Measurements from ENCODE around the gene ECI1.

ECI1 gene

DNA sequence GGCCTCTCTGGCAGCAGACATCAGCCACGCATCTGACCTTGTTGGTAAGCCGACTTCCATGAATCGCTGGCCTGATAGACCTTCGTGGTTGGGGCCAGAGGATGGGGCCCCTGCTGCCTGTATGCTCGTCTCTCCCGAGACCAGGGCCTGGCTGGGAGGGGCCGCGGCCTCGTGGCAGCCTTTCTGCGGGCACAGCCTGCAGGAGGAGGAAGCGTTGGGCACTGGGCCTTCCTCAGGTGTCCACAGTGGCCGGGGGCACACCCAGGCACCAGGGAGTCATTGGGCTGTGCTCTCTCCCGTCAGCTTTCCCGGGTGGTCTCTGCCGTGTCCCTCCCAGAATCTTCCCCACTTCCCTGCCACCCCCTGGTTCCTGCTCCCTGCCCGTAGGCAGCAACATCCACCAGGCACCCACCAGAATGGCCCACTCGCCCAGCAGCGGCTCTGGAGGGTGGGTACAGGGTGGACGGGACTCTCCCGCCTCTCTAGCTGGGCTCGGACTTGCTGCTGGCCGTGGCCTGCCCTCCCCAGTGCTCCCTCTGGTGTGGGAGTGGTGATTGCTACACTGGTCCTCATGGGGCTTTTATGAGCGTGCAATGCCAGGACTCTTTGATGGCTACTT lies 21.6 kb downstream of the ECI1 start:
- H3K36me3 ChIP-seq (ENCODE audit: insufficient read depth, low read length): no peaks in the 10 kb centered on the region; the same call in 1 of the 2 replicates
- TF ChIP-seq, protein P1, sequence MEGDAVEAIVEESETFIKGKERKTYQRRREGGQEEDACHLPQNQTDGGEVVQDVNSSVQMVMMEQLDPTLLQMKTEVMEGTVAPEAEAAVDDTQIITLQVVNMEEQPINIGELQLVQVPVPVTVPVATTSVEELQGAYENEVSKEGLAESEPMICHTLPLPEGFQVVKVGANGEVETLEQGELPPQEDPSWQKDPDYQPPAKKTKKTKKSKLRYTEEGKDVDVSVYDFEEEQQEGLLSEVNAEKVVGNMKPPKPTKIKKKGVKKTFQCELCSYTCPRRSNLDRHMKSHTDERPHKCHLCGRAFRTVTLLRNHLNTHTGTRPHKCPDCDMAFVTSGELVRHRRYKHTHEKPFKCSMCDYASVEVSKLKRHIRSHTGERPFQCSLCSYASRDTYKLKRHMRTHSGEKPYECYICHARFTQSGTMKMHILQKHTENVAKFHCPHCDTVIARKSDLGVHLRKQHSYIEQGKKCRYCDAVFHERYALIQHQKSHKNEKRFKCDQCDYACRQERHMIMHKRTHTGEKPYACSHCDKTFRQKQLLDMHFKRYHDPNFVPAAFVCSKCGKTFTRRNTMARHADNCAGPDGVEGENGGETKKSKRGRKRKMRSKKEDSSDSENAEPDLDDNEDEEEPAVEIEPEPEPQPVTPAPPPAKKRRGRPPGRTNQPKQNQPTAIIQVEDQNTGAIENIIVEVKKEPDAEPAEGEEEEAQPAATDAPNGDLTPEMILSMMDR (conservative IDR thresholded peaks at IDR 0.05; ENCODE audit: low read length): no peak
- TF ChIP-seq EZH2phosphoT487 (IDR thresholded peaks at IDR 0.05; ENCODE audit: borderline replicate concordance): no peak

DNA sequence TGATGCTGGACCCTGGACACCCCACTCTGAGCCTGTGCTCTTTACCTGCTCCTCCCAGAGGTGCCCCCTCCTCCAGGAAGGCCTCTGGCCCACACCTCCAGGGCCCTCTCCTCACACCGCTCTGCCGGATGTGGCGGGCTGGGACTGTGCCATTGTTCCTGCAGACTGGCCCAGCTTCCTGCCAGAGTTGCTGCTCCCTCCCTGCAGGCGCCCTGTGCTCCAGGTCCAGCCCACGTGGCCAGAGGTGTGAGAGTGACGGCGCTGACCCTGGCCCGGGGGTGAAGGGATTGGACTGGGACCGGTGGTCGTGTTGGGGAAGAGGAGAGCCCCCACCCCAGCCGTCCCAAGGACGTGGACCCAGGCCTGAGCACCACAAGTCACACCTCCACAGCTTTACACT lies 22.3 kb downstream of the ECI1 start:
- Histone ChIP-seq H3K9me2 (replicated peaks; ENCODE audit: low read depth, low read length) (no peaks in the 10 kb centered on the region), H3K9me3 (ENCODE audit: insufficient read depth, low read depth, low read length) (no peaks in the 10 kb centered on the region), H2AFZ (ENCODE audit: low read length) (no peak overlapping the region), H3K79me2 (ENCODE audit: insufficient read depth, low read length) (peaks cover 34% of the 10 kb centered on the region), H3K36me3 (ENCODE audit: insufficient read depth, low read length) (no peaks in the 10 kb centered on the region; the same call in 1 of the 2 replicates), H4K20me1 (ENCODE audit: insufficient read depth, low read length, poor library complexity, severe bottlenecking) (peaks cover 2% of the 10 kb centered on the region), H3F3A (ENCODE audit: low read depth) (no peaks in the 10 kb centered on the region), H3K4me2 (ENCODE audit: low read depth, low read length, poor library complexity, severe bottlenecking) (no peak overlapping the region), H3K27me3 (ENCODE audit: insufficient read depth, low read length, poor library complexity, severe bottlenecking) (no peaks in the 10 kb centered on the region), H3K4me1 (ENCODE audit: insufficient read depth, low read length, poor library complexity, severe bottlenecking) (no peaks in the 10 kb centered on the region), H3K4me3 (ENCODE audit: low read length, poor library complexity, severe bottlenecking) (no peak overlapping the region), H3K9ac (ENCODE audit: low read depth, low read length, poor library complexity, severe bottlenecking) (no peak overlapping the region)
- TF ChIP-seq EZH2phosphoT487 (IDR thresholded peaks at IDR 0.05; ENCODE audit: borderline replicate concordance): no peak
- TF ChIP-seq, protein P1 (conservative IDR thresholded peaks at IDR 0.05; ENCODE audit: low read length): no peak

More for the DNA sequence above, 21.6 kb downstream of the ECI1 start:
- Histone ChIP-seq H3F3A (ENCODE audit: low read depth) (no peaks in the 10 kb centered on the region), H3K4me2 (ENCODE audit: low read depth, low read length, poor library complexity, severe bottlenecking) (no peak overlapping the region), H3K9ac (ENCODE audit: low read depth, low read length, poor library complexity, severe bottlenecking) (no peak overlapping the region), H3K9me3 (ENCODE audit: insufficient read depth, low read depth, low read length) (no peaks in the 10 kb centered on the region), H3K9me2 (replicated peaks; ENCODE audit: low read depth, low read length) (no peaks in the 10 kb centered on the region), H4K20me1 (ENCODE audit: insufficient read depth, low read length, poor library complexity, severe bottlenecking) (no peaks in the 10 kb centered on the region), H3K79me2 (ENCODE audit: insufficient read depth, low read length) (peaks cover 27% of the 10 kb centered on the region; the same call in 1 of the 2 replicates), H2AFZ (ENCODE audit: low read length) (no peak overlapping the region), H3K4me3 (ENCODE audit: low read length, poor library complexity, severe bottlenecking) (no peak overlapping the region), H3K4me1 (ENCODE audit: insufficient read depth, low read length, poor library complexity, severe bottlenecking) (no peaks in the 10 kb centered on the region), H3K27me3 (ENCODE audit: insufficient read depth, low read length, poor library complexity, severe bottlenecking) (no peaks in the 10 kb centered on the region)

DNA sequence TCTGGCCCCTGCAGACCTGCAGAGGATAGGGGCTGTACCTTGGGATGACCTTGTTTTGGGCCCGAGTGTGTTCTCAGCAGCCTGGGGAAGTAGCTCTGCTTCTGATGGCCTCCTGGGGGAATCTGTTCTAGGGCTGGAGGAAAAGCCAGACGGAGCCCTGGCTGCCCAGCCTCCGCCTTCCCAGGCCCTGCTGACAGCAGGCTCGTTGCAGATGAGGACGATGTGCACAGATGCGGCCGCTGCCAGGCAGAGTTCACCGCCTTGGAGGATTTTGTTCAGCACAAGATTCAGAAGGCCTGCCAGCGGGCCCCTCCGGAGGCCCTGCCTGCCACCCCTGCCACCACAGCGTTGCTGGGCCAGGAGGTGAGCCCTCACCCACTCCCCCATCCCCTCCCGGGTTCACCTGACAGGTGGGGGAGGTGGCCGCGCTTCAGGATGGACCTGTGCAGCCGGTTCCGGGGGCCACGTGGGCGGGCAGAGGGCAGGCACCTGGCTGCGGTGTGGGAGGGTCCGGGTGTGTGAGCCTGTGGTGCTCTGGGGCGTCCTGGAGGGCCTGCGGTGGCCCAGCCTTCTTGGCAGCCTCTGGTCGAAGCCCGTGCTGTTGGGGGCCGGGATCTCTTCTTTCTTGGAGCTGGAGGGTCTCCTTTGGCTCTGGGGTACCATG lies 23.1 kb downstream of the ECI1 start:
- Histone ChIP-seq H4K20me1 (ENCODE audit: insufficient read depth, low read length, poor library complexity, severe bottlenecking) (peaks cover 3% of the 10 kb centered on the region), H3K9me2 (replicated peaks; ENCODE audit: low read depth, low read length) (no peaks in the 10 kb centered on the region), H3K4me1 (ENCODE audit: insufficient read depth, low read length, poor library complexity, severe bottlenecking) (no peaks in the 10 kb centered on the region), H3K9ac (ENCODE audit: low read depth, low read length, poor library complexity, severe bottlenecking) (no peak overlapping the region), H3K4me3 (ENCODE audit: low read length, poor library complexity, severe bottlenecking) (no peak overlapping the region), H3K36me3 (ENCODE audit: insufficient read depth, low read length) (no peaks in the 10 kb centered on the region; the same call in 1 of the 2 replicates), H3K4me2 (ENCODE audit: low read depth, low read length, poor library complexity, severe bottlenecking) (no peak overlapping the region), H3F3A (ENCODE audit: low read depth) (no peaks in the 10 kb centered on the region), H3K27me3 (ENCODE audit: insufficient read depth, low read length, poor library complexity, severe bottlenecking) (no peaks in the 10 kb centered on the region), H3K9me3 (ENCODE audit: insufficient read depth, low read depth, low read length) (no peaks in the 10 kb centered on the region), H2AFZ (ENCODE audit: low read length) (no peak overlapping the region), H3K79me2 (ENCODE audit: insufficient read depth, low read length) (peaks cover 41% of the 10 kb centered on the region)
- TF ChIP-seq, protein P1 (conservative IDR thresholded peaks at IDR 0.05; ENCODE audit: low read length): no peak
- no peak for TF ChIP-seq EZH2phosphoT487 (IDR thresholded peaks at IDR 0.05; ENCODE audit: borderline replicate concordance)
